ENCODE measurements around the gene TRAF3IP1. TPM values are rescaled to one million over a fixed set of nuclear protein-coding genes. Genes with fewer than 3 reads are reported as not detected.

Gene TRAF3IP1
- total and polyA plus RNA-seq, 2 of the 13 experiments (the other 11 are each of a cell fraction or from before 2014, with no cell fraction given), result 4.1 to 12.9 TPM

DNA sequence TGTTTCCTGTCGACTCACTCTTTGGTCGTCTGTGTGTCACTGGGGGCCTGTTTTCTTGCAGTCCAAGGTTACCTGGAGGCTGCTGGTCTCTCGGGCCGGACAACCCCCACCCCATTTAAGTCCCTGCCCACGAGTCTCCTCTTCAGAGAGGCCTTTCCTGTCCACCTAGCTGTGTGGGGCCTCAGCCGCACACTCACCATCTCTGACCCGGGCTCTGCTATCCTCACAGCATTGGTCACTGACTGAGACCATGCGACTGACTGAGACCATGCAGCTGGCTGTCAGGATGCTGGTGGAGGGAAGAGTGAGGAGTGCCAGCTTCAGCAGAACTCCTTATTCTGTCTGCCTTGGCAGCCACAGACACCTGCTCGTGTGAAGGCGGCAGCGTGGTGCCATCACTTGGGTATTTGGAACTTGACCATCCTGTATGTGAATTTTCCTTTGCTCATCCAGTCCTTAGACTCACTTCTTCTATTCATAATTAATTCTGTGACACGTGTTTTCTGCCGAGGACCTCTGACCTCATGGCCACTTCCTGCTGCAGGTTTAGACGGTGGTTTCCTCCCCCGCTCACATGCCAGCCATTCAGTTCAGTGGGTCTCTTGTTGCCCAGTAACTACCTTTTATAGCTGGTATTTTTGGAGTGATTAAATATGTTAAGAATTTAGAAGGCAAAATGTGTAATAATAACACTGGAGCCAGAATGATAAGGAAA, 58.9 kb downstream of the TRAF3IP1 start:
- 95% methylated on average over 15 of the region's 15 CpGs for WGBS (ENCODE audit: low lambda C conversion rate)
- Histone ChIP-seq H3K4me2 (ENCODE audit: low read depth, low read length) (no peak overlapping the region), H2AFZ (ENCODE audit: low read length) (no peak overlapping the region), H3K4me3 (replicated peaks in 1 of 3; ENCODE audit: insufficient read depth in 1 of 3, low read depth in 2 of 3, low read length in 3 of 3) (no peak overlapping the region), H3K4me1 (ENCODE audit: insufficient read depth, low read length) (peaks cover 7% of the 10 kb centered on the region), H3K79me2 (ENCODE audit: insufficient read depth, low read length) (no peaks in the 10 kb centered on the region), H3K27me3 (ENCODE audit: control insufficient read depth in 1 of 2, insufficient read depth in 2 of 2, low read length in 2 of 2) (no peaks in the 10 kb centered on the region), H3K36me3 (replicated peaks in 1 of 2; ENCODE audit: control insufficient read depth in 1 of 2, insufficient read depth in 2 of 2, low read length in 2 of 2) (peaks cover 0 to 3% of the 10 kb centered on the region in 2 experiments; a peak in 1 of 5 replicates), H3K9ac (ENCODE audit: insufficient read depth, low read depth, low read length) (no peak overlapping the region), H3K27ac (ENCODE audit: extremely low read length, insufficient read depth, low read length) (no peak overlapping the region), H3K9me3 (ENCODE audit: low read length) (no peaks in the 10 kb centered on the region), H4K20me1 (ENCODE audit: insufficient read depth, low read length) (no peaks in the 10 kb centered on the region)
- ChIA-PET CTCF (ENCODE audit: low intra/inter-chr PET ratio, low total read pairs) (no interaction called here), POLR2A (no interaction called here)
- no TSS peak for BruUV-seq (replicated peaks)
- intact Hi-C loops (cut with micrococcal nuclease; ENCODE audit: unreplicated experiment) (no loop called here), in situ Hi-C loops (cut with HindIII; ENCODE audit: extremely low pct_ligation_motif_present, low pct_unique_long_range_greater_than_20kb) (no loop called here)
- TF ChIP-seq ZNF547 (CRISPR knock-in tag; IDR thresholded peaks at IDR 0.05) (no peak), U2AF2 (IDR thresholded peaks at IDR 0.05; ENCODE audit: low read depth, low read length) (no peak), ZNF382 (CRISPR knock-in tag; IDR thresholded peaks at IDR 0.05; ENCODE audit: borderline replicate concordance) (no peak), RAD51 (IDR thresholded peaks at IDR 0.05; ENCODE audit: borderline replicate concordance) (no peak), TAF1 (CRISPR knock-in tag; IDR thresholded peaks at IDR 0.05) (no peak), CSRNP1 (CRISPR knock-in tag; IDR thresholded peaks at IDR 0.05) (no peak), SNAPC5 (CRISPR knock-in tag; IDR thresholded peaks at IDR 0.05; ENCODE audit: borderline replicate concordance) (no peak), CHCHD3 (CRISPR knock-in tag; IDR thresholded peaks at IDR 0.05) (no peak), ZSCAN21 (CRISPR knock-in tag; IDR thresholded peaks at IDR 0.05; ENCODE audit: borderline replicate concordance) (no peak)
- TF ChIP-seq, protein P1, sequence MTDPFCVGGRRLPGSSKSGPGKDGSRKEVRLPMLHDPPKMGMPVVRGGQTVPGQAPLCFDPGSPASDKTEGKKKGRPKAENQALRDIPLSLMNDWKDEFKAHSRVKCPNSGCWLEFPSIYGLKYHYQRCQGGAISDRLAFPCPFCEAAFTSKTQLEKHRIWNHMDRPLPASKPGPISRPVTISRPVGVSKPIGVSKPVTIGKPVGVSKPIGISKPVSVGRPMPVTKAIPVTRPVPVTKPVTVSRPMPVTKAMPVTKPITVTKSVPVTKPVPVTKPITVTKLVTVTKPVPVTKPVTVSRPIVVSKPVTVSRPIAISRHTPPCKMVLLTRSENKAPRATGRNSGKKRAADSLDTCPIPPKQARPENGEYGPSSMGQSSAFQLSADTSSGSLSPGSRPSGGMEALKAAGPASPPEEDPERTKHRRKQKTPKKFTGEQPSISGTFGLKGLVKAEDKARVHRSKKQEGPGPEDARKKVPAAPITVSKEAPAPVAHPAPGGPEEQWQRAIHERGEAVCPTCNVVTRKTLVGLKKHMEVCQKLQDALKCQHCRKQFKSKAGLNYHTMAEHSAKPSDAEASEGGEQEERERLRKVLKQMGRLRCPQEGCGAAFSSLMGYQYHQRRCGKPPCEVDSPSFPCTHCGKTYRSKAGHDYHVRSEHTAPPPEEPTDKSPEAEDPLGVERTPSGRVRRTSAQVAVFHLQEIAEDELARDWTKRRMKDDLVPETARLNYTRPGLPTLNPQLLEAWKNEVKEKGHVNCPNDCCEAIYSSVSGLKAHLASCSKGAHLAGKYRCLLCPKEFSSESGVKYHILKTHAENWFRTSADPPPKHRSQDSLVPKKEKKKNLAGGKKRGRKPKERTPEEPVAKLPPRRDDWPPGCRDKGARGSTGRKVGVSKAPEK (CRISPR knock-in tag; IDR thresholded peaks at IDR 0.05; ENCODE audit: borderline replicate concordance), result no peak
- TF ChIP-seq, protein P2, sequence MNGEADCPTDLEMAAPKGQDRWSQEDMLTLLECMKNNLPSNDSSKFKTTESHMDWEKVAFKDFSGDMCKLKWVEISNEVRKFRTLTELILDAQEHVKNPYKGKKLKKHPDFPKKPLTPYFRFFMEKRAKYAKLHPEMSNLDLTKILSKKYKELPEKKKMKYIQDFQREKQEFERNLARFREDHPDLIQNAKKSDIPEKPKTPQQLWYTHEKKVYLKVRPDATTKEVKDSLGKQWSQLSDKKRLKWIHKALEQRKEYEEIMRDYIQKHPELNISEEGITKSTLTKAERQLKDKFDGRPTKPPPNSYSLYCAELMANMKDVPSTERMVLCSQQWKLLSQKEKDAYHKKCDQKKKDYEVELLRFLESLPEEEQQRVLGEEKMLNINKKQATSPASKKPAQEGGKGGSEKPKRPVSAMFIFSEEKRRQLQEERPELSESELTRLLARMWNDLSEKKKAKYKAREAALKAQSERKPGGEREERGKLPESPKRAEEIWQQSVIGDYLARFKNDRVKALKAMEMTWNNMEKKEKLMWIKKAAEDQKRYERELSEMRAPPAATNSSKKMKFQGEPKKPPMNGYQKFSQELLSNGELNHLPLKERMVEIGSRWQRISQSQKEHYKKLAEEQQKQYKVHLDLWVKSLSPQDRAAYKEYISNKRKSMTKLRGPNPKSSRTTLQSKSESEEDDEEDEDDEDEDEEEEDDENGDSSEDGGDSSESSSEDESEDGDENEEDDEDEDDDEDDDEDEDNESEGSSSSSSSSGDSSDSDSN (CRISPR knock-in tag; IDR thresholded peaks at IDR 0.05), result no peak
- ATAC-seq (no peak), FAIRE-seq (no peak), DNase-seq (ENCODE audit: low spot score) (no peak)
